Activated CD4-positive, CD25-positive, alpha-beta regulatory T cell (primary cell): Measurements from ENCODE around the gene AJUBA.

Experiments
- DNase-seq, 4 experiments: peaks; one replicate each; lab custom pipeline; 2025; lab: John Stamatoyannopoulos, UW

AJUBA gene

GRCh38 chr14:22935156-22935555, 47.2 kb downstream of the AJUBA start:
- DNase-seq, result no peak

GRCh38 chr14:22932146-22932545, 50.2 kb downstream of the AJUBA start:
- no peak for DNase-seq

GRCh38 chr14:22929961-22930364, 52.4 kb downstream of the AJUBA start:
- no peak for DNase-seq

DNA sequence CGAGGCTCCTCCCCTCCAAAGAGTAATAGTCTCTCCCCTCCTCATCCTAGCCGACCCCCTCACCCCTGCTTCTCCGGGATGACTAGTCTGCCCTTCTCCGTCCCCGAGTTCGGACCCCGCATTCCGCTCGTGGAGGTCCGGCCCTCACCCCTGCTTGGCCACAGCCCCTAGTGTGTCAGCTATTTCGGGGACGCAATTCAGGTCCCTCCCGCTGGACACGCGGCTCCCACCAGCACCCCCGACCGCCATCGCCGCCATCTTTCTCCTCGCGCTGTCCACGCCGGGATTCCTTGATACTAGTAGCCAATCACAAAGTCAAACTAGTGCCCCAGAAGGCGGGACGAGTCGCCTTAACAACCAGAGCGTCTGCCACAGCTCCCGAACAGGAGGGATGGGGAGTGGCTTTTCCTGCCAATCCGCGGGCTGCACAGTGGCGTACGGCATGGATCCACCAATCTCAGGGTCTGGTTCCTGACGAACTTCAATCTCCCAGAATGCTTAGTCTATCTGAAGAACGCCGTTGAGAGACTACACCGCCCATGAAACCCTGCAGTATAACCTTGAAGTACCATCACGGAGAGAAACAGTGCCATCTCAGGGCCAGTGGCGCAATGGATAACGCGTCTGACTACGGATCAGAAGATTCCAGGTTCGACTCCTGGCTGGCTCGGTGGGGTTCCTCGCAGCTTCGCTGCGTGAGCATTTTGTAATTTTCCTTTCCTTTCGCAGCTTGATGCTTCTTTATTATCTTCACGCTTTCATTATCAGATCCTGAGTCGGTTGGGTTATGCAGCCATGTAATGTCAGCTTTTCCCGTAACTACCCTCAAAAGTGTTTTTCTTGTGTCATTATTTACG, 53.0 kb downstream of the AJUBA start, which contains the start of gene PRMT5:
PRMT5 (minus strand) TSS at position 273 of the 857 bp plus-strand sequence; CDS start at position 258, 15 bp downstream.
- peak; percentile 91 to 100 (median 95) for DNase-seq

- no peak for DNase-seq
These were observed 53.9 kb downstream of the AJUBA start for GRCh38 chr14:22928237-22929103.

GRCh38 chr14:22926316-22926715, 56.0 kb downstream of the AJUBA start:
- no peak for DNase-seq

DNA sequence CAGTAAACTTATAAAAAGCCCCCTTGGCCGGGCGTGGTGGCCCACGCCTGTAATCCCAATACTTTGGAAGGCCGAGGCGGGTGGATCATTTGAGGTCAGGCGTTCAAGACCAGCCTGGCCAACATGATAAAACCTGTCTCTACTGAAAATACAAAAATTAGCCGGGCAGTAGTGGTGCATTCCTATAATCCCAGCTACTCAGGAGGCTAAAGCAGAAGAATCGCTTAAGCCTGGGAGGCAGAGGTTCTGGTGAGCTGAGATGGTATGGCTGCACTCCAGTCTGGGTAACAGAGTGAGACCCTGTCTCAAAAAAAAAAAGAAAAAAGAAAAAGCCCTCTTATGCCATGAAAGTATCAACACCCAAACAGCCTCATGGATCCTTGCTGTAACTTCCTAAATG, 56.8 kb downstream of the AJUBA start:
- no peak for DNase-seq

GRCh38 chr14:22923746-22924145, 58.6 kb downstream of the AJUBA start:
- DNase-seq, result no peak

GRCh38 chr14:22922294-22922693, 60.1 kb downstream of the AJUBA start:
- no peak for DNase-seq
